Measurements from ENCODE around the gene TPH2.
A peak's percentile ranks its signal among the peaks of the same experiment; 100 is the strongest.

TPH2 gene

GRCh38 chr12:71948390-71948789, 9.7 kb downstream of the TPH2 start:
- H3K27ac ChIP-seq: no peak overlapping the region
- TF ChIP-seq ZFX (IDR thresholded peaks at IDR 0.05) (no peak), CTCF (conservative IDR thresholded peaks at IDR 0.05) (no peak)

- TF ChIP-seq CTCF (conservative IDR thresholded peaks at IDR 0.05) (no peak), ZFX (IDR thresholded peaks at IDR 0.05) (no peak)
- no peak overlapping the region for H3K27ac ChIP-seq
These were observed 11.0 kb downstream of the TPH2 start for GRCh38 chr12:71949646-71950045.

DNA sequence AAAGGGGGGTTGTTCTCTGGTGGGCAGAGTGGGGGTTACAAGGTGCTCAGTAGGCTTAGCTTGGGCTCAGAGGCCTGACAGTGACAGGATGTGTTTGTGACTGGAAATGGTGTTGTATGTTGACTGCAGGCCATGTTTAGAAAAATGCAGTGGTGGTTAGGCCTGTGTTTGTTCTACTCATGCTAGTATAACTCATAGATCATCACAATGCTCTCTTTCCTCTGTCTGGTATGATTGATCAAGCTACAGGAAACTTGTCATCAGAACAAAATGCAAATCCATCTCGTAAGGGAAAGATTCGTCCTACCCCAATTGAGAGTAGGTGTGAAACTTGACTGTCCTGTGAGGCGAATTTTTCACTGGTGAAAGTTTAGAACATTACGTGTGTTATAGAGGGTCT, 11.8 kb downstream of the TPH2 start:
- TF ChIP-seq ZFX (IDR thresholded peaks at IDR 0.05) (no peak), CTCF (conservative IDR thresholded peaks at IDR 0.05) (no peak)
- H3K27ac ChIP-seq: no peak overlapping the region

DNA sequence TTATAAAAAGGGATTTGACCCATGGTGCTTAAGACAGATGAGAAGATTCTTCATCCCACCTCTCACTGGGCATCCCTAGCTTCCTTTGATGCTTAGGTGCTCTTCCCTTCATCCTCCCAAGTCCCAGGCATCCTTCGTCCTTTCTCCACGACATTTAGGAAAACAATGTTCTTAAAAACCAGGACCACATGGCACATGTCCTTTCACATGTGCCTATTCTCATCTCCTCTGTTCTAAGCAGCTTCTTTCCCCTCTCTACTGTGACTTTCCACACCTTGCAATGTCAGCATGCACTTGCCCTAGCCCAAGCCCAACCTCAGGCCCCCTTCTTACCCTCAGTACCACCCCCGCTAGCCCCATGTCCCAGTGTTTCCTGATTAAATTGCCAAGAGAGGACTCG, 12.2 kb downstream of the TPH2 start:
- no peak overlapping the region for H3K27ac ChIP-seq
- TF ChIP-seq CTCF (conservative IDR thresholded peaks at IDR 0.05): no peak

GRCh38 chr12:71954083-71954778, 15.6 kb downstream of the TPH2 start:
- H3K27ac ChIP-seq: peak overlapping the region; percentile 22; the same call in 1 of the 2 replicates
- TF ChIP-seq ZFX (IDR thresholded peaks at IDR 0.05) (no peak), CTCF (conservative IDR thresholded peaks at IDR 0.05) (no peak)

- TF ChIP-seq ZFX (IDR thresholded peaks at IDR 0.05) (no peak), CTCF (conservative IDR thresholded peaks at IDR 0.05) (no peak)
- H3K27ac ChIP-seq: no peak overlapping the region
These were observed 16.2 kb downstream of the TPH2 start for GRCh38 chr12:71954861-71955260.

DNA sequence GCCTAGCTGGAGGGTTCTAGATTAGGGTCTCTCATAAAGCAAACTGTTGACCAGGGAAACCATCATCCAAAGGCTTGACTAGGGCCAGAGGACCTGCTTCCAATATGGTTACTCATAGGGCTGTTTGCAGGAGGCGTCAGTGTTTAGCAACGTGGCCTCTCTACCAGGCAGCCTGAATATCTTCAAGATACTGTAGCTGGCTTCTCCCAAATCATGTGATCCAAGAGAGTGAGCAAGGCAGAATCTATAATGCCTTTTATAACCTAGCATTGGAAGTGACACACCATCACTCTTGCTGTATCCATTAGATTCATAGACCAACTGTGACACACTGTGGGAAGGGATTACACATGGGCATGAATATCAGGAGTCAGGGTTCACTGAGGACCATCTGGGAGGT, 17.3 kb downstream of the TPH2 start:
- H3K27ac ChIP-seq: no peak overlapping the region; the same call in 1 of the 2 replicates
- TF ChIP-seq CTCF (conservative IDR thresholded peaks at IDR 0.05) (no peak), ZFX (IDR thresholded peaks at IDR 0.05) (no peak)
